Measurements from ENCODE around the gene RLN1. TPM values are rescaled to one million over a fixed set of nuclear protein-coding genes. Genes with fewer than 3 reads are reported as not detected.

RLN1 gene
- total and polyA plus RNA-seq, 10 of the 15 experiments (the other 5 are each of a cell fraction or from before 2014, with no cell fraction given) = 0.80 to 2.8 (median 1.9) TPM

GRCh38 chr9:5360341-5360740, 20.7 kb upstream of the RLN1 start:
- SMC1A ChIA-PET (ENCODE audit: uncharacterized antibody, unreplicated experiment) = interaction anchor here (1.1 to 3.9 kb wide), 3 partner anchors 15 to 77 kb away, joined by 3 to 12 read pairs (median 4); partner anchors contain the start of gene PLGRKT
- ATAC-seq = no peak
- POLR2A ChIA-PET = no interaction called here
- no peaks in the 10 kb centered on the region for H4K20me1 ChIP-seq (ENCODE audit: control insufficient read depth, insufficient read depth)
- TF ChIP-seq SMC3 (IDR thresholded peaks at IDR 0.05; ENCODE audit: borderline replicate concordance, low read length) (no peak), TARDBP (IDR thresholded peaks at IDR 0.05; ENCODE audit: borderline replicate concordance) (no peak), ZNF217 (IDR thresholded peaks at IDR 0.05) (no peak), NR2C2 (IDR thresholded peaks at IDR 0.05; ENCODE audit: borderline replicate concordance, control insufficient read depth, insufficient read length, low read depth) (no peak)
- TF ChIP-seq, protein P1, sequence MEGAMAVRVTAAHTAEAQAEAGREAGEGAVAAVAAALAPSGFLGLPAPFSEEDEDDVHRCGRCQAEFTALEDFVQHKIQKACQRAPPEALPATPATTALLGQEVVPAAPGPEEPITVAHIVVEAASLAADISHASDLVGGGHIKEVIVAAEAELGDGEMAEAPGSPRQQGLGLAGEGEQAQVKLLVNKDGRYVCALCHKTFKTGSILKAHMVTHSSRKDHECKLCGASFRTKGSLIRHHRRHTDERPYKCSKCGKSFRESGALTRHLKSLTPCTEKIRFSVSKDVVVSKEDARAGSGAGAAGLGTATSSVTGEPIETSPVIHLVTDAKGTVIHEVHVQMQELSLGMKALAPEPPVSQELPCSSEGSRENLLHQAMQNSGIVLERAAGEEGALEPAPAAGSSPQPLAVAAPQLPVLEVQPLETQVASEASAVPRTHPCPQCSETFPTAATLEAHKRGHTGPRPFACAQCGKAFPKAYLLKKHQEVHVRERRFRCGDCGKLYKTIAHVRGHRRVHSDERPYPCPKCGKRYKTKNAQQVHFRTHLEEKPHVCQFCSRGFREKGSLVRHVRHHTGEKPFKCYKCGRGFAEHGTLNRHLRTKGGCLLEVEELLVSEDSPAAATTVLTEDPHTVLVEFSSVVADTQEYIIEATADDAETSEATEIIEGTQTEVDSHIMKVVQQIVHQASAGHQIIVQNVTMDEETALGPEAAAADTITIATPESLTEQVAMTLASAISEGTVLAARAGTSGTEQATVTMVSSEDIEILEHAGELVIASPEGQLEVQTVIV (IDR thresholded peaks at IDR 0.05; ENCODE audit: borderline replicate concordance, partially characterized antibody) = no peak
- no peaks in the 10 kb centered on the region for H3K79me2 ChIP-seq (ENCODE audit: control insufficient read depth, insufficient read depth, low read length)
- H2AFZ ChIP-seq (ENCODE audit: control insufficient read depth, low read depth, low read length) = no peak overlapping the region
- BruUV-seq (replicated peaks) = no TSS peak
- H3K36me3 ChIP-seq (ENCODE audit: control insufficient read depth in 2 of 2, insufficient read depth in 2 of 2, low read length in 1 of 2) = no peaks in the 10 kb centered on the region; a peak in 1 of 4 replicates
- CTCF ChIA-PET = interaction anchor here (1.2 to 1.8 kb wide), 2 partner anchors 12 to 62 kb away, joined by 3 to 4 read pairs; no protein-coding TSS in a partner anchor
- no peak for DNase-seq (ENCODE audit: low read depth, low spot score)
- H3K27me3 ChIP-seq (replicated peaks in 1 of 2; ENCODE audit: control insufficient read depth in 2 of 2, insufficient read depth in 2 of 2, low read length in 1 of 2) = no peaks in the 10 kb centered on the region
- H3K27ac ChIP-seq (ENCODE audit: control insufficient read depth, insufficient read depth) = no peak overlapping the region
- RAD21 ChIA-PET (ENCODE audit: unreplicated experiment) = no interaction called here
- no peak overlapping the region for H3K9ac ChIP-seq (ENCODE audit: control insufficient read depth, insufficient read depth, low read length)
- peaks cover 15% of the 10 kb centered on the region for H3K4me1 ChIP-seq (ENCODE audit: control insufficient read depth, insufficient read depth, low read length)
- H3K4me3 ChIP-seq = no peak overlapping the region
- peaks cover 2% of the 10 kb centered on the region; the same call in 1 of the 3 replicates for H3K9me3 ChIP-seq (replicated peaks; ENCODE audit: control insufficient read depth, insufficient read depth, low read length)
- in situ Hi-C loops (cut with MboI) = no loop called here
- FAIRE-seq = no peak
- intact Hi-C loops (cut with micrococcal nuclease; ENCODE audit: unreplicated experiment) = loop anchor here (5.0 kb wide), 1 partner anchor 77 kb away; the partner anchor contains the start of gene PLGRKT
- no peak overlapping the region for H3K4me2 ChIP-seq (ENCODE audit: control insufficient read depth, insufficient read depth)
